MM.1S (cell line): Measurements from ENCODE around the gene DARS2.

ENCODE experiments used
- DNase-seq: peaks from one replicate; pipeline ENCODE4 v3.0.0-alpha.2; 2015
- H2AFZ ChIP-seq: fragments of 300-600 bp; sonication (generic); 2 replicates; pipeline ENCODE4 v1.6.0; 2016; ENCODE audit warnings: antibody characterized with exemption, low read length
- H3F3A ChIP-seq: fragments of 300-600 bp; sonication (generic); 2 replicates; pipeline ENCODE4 v1.6.1; 2016; ENCODE audit warnings: mild to moderate bottlenecking, antibody characterized with exemption, low read length, moderate library complexity, mixed read lengths; ENCODE audit not compliant: insufficient read depth
- H3K27ac ChIP-seq: fragments of 300-600 bp; sonication (generic); 2 replicates; pipeline ENCODE4 v1.5.1; 2016; ENCODE audit warnings: mild to moderate bottlenecking, low read length
- H3K27me3 ChIP-seq: fragments of 300-600 bp; sonication (generic); replicated peaks from 2 replicates; pipeline ENCODE4 v1.6.0; 2016; ENCODE audit warnings: low read length; ENCODE audit not compliant: insufficient read depth
- H3K36me3 ChIP-seq: fragments of 300-600 bp; sonication (generic); replicated peaks from 2 replicates; pipeline ENCODE4 v1.6.1; 2016; ENCODE audit warnings: mild to moderate bottlenecking, low read length, mixed read lengths; ENCODE audit not compliant: insufficient read depth
- H3K4me1 ChIP-seq: fragments of 300-600 bp; sonication (generic); 2 replicates; pipeline ENCODE4 v1.6.1; 2016; ENCODE audit warnings: low read length, mixed read lengths
- H3K4me2 ChIP-seq: fragments of 300-600 bp; sonication (generic); 2 replicates; pipeline ENCODE4 v1.6.0; 2016; ENCODE audit warnings: low read depth, low read length
- H3K4me3 ChIP-seq: fragments of 300-600 bp; sonication (generic); 2 replicates; pipeline ENCODE4 v1.5.1; 2016; ENCODE audit warnings: low read length, mixed read lengths
- H3K79me2 ChIP-seq: fragments of 300-600 bp; sonication (generic); 2 replicates; pipeline ENCODE4 v1.6.1; 2016; ENCODE audit warnings: mixed run types, low read length, mixed read lengths
- H3K9ac ChIP-seq: fragments of 300-600 bp; sonication (generic); 2 replicates; pipeline ENCODE4 v1.6.1; 2016; ENCODE audit warnings: low read length, mixed read lengths
- H3K9me2 ChIP-seq: fragments of 300-600 bp; sonication (generic); replicated peaks from 2 replicates; pipeline ENCODE4 v1.6.1; 2016; ENCODE audit warnings: mild to moderate bottlenecking, low read length, mixed read lengths; ENCODE audit not compliant: insufficient read depth
- H3K9me3 ChIP-seq: fragments of 300-600 bp; sonication (generic); replicated peaks from 2 replicates; pipeline ENCODE4 v1.6.1; 2016; ENCODE audit warnings: mild to moderate bottlenecking, low read length, mixed read lengths; ENCODE audit not compliant: insufficient read depth
- H4K20me1 ChIP-seq: fragments of 300-600 bp; sonication (generic); 2 replicates; pipeline ENCODE4 v1.6.1; 2016; ENCODE audit warnings: mild to moderate bottlenecking, low read length, moderate library complexity, mixed read lengths; ENCODE audit not compliant: insufficient read depth
- CTCF ChIP-seq: fragments of 300-600 bp; sonication (generic); IDR thresholded peaks from 2 replicates; pipeline ENCODE4 v1.5.1; 2016; ENCODE audit warnings: antibody characterized with exemption, low read length, mixed read lengths
- EZH2 ChIP-seq: fragments of 300-600 bp; sonication (generic); optimal IDR thresholded peaks from 2 replicates; pipeline ENCODE3; 2017; ENCODE audit warnings: low read depth, mild to moderate bottlenecking, antibody characterized with exemption, low read length, mixed read lengths
- EZH2phosphoT487 ChIP-seq: fragments of 300-600 bp; sonication (generic); IDR thresholded peaks from 2 replicates; pipeline ENCODE4 v1.6.1; 2018; ENCODE audit warnings: antibody characterized with exemption, low read length

Gene DARS2

DNA sequence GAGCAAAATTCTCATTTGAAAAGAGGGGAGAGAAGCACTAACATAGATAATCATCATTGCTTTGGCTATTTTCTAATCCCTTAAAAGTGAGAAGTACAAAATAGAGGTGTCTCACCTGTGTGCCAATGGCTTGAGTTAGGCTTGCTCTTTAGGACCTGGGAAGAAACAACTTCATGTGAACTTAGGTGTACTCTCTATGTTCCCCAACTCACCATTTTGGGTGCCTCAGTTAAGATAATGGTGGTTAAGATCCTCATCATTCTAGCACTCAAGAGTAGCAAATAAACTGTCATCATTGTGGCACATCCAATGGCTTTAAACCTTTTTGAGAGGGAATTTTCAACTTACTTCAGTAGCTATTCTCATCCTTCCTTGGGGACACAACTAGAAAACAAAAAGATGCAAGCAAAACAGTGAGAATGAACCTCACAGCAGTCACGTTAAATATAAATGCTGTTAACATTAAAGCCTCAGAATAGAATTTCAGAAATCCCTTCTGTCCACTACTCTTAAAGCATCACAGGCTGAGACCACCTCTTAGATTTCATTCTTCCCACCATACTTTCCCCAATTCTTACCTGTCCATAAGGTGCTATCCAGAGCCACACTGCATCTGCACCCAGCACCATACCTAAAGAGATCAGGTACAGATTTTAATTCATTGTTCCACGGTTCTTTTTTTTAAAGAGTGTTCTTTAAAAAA is 42.1 kb downstream of the DARS2 start:
- Histone ChIP-seq H3K36me3 (peaks cover 31% of the 10 kb centered on the region), H3K4me1 (peaks cover 43% of the 10 kb centered on the region), H3K4me2 (peak overlapping the region; percentile 77), H3K27ac (peak overlapping the region; percentile 86; the same call in 1 of the 2 replicates), H3K27me3 (no peaks in the 10 kb centered on the region), H4K20me1 (peaks cover 44% of the 10 kb centered on the region), H3F3A (peaks cover 70% of the 10 kb centered on the region), H3K9ac (peak overlapping the region; percentile 83), H3K4me3 (peak overlapping the region; percentile 90), H3K9me2 (no peaks in the 10 kb centered on the region), H2AFZ (no peak overlapping the region), H3K79me2 (peaks cover 38% of the 10 kb centered on the region), H3K9me3 (no peaks in the 10 kb centered on the region)
- no peak for TF ChIP-seq CTCF
- TF ChIP-seq EZH2 = no peak
- no peak for TF ChIP-seq EZH2phosphoT487
- DNase-seq = no peak

DNA sequence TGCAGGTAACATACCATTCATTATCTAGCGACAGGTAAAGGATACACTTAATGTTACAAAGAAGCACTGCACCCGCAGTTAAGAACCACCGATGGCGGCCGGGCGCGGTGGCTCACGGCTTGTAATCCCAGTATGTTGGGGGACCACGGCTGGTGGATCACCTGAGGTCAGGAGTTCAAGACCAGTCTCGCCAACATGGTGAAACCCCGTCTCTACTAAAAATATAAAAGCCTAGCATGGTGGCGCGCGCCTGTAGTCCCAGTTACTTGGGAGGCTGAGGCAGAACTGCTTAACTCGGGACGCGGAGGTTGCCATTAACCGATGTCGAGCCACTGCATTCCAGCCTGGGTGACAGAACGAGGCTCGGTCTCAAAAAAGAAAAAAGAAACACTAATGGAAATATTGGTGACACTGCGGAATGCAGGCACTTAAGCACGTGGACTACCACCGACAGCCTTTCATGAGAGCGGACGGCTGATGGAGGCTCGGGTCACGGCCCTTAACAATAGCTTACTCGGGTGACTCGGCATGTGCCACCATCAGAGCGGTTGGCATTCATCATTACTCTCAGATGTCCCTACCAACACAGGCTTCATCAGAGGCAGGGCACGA is 42.8 kb downstream of the DARS2 start:
- peaks cover 31% of the 10 kb centered on the region for H3K36me3 ChIP-seq
- H3K9me3 ChIP-seq = no peaks in the 10 kb centered on the region
- peaks cover 43% of the 10 kb centered on the region for H3K4me1 ChIP-seq
- peak overlapping the region; percentile 90 for H3K4me3 ChIP-seq
- peak overlapping the region; percentile 86 for H3K27ac ChIP-seq
- H3K4me2 ChIP-seq = peak overlapping the region; percentile 77
- H3F3A ChIP-seq = peaks cover 64% of the 10 kb centered on the region
- TF ChIP-seq EZH2phosphoT487 (no peak), EZH2 (no peak), CTCF (no peak)
- peaks cover 44% of the 10 kb centered on the region for H4K20me1 ChIP-seq
- peak overlapping the region; percentile 83 for H3K9ac ChIP-seq
- DNase-seq = no peak
- no peaks in the 10 kb centered on the region for H3K27me3 ChIP-seq
- no peaks in the 10 kb centered on the region for H3K9me2 ChIP-seq
- H2AFZ ChIP-seq = no peak overlapping the region; the same call in 1 of the 2 replicates
- H3K79me2 ChIP-seq = peaks cover 38% of the 10 kb centered on the region

- Histone ChIP-seq H3K4me3 (peak within 1 kb of the TSS; percentile 90), H3K36me3 (peaks cover 31% of the 10 kb centered on the region), H3F3A (peaks cover 59% of the 10 kb centered on the region), H3K9ac (peak within 1 kb of the TSS; percentile 83), H3K27me3 (no peaks in the 10 kb centered on the region), H3K79me2 (peaks cover 38% of the 10 kb centered on the region), H3K27ac (peak within 1 kb of the TSS; percentile 86), H3K9me3 (no peaks in the 10 kb centered on the region), H2AFZ (peak within 1 kb of the TSS; percentile 97), H3K9me2 (no peaks in the 10 kb centered on the region), H3K4me1 (peaks cover 43% of the 10 kb centered on the region), H4K20me1 (peaks cover 41% of the 10 kb centered on the region), H3K4me2 (peak within 1 kb of the TSS; percentile 77)
- peak; percentile 100 for DNase-seq
- no peak for TF ChIP-seq EZH2
- no peak for TF ChIP-seq EZH2phosphoT487
- TF ChIP-seq CTCF = no peak
These were observed 43.3 kb downstream of the DARS2 start, which contains the start of gene GAS5 for GRCh38 chr1:173867753-173868265. GAS5 (minus strand) TSS chr1:173867989.
